K562 (cell line): ENCODE results near the gene CERS1. TPM values are rescaled to one million over a fixed set of nuclear protein-coding genes. Genes with fewer than 3 reads are reported as not detected.

Experiments
- ATAC-seq: fragments of 200-7000 bp; cut with Tn5 transposase; 3 replicates; pipeline ENCODE4 v1.9.1; 2020; ENCODE audit warnings: moderate library complexity
- BruUV-seq: library from RNA; stranded (reverse); fragments of 400-500 nt; replicated peaks from 2 replicates; lab custom pipeline; 2021; lab: Mats Ljungman, UMichigan
- CTCF ChIA-PET: fragments of 300-600 bp; formaldehyde crosslinking; extraction: SDS; loops from one replicate; lab custom pipeline; 2021; ENCODE audit warnings: low intra/inter-chr PET ratio; lab: Yijun Ruan, JAX
- POLR2A ChIA-PET: fragments of 300-600, 350-650 bp; sonication (Branson Sonifier 250); formaldehyde crosslinking; extraction: SDS; loops from one replicate; lab custom pipeline; 2021; ENCODE audit warnings: antibody characterized with exemption, inconsistent platforms; lab: Yijun Ruan, JAX
- DNase-seq, 4 experiments: peaks; one replicate each; pipeline versions ENCODE4 v3.0.0 to v3.0.0-alpha.2; 2011 to 2018; ENCODE audit warnings: low spot score in 3 of 4, mixed read lengths in 3 of 4; ENCODE audit errors: extremely low read depth in 1 of 4
- FAIRE-seq: peaks from 2 replicates; lab custom pipeline; 2011; peaks lifted over from hg19 to GRCh38; lab: Jason Lieb, UNC
- H2AFZ ChIP-seq: 2 replicates; pipeline ENCODE4 v1.6.0; 2011; ENCODE audit warnings: low read depth, low read length, control low read depth, inconsistent platforms
- H3K27ac ChIP-seq: fragments of 200-600 bp; 3 replicates; pipeline ENCODE4 v1.8.0; 2011; ENCODE audit warnings: low read depth, mild to moderate bottlenecking, control low read depth, inconsistent platforms, low read length, moderate library complexity, mixed read lengths; ENCODE audit errors: extremely low read depth
- H3K27me3 ChIP-seq, 2 experiments: fragments of 300-600 bp in 1 of 2; 2 replicates in 1 of 2; 3 replicates in 1 of 2; pipeline versions ENCODE4 v1.6.0 to v1.8.0; 2011; ENCODE audit warnings: inconsistent platforms in 2 of 2, low read length in 2 of 2, mild to moderate bottlenecking in 1 of 2, mixed read lengths in 1 of 2, moderate library complexity in 1 of 2; ENCODE audit not compliant: control insufficient read depth in 2 of 2, insufficient read depth in 2 of 2
- H3K36me3 ChIP-seq: fragments of 300-600 bp; 3 replicates; pipeline ENCODE4 v1.8.0; 2011; ENCODE audit warnings: mild to moderate bottlenecking, low read length, inconsistent platforms; ENCODE audit not compliant: control insufficient read depth, insufficient read depth
- H3K4me1 ChIP-seq, 2 experiments: fragments of 200-600 bp in 1 of 2; replicated peaks in 1 of 2; 2 replicates in 1 of 2; 3 replicates in 1 of 2; pipeline versions ENCODE4 v1.5.1 to v1.8.0; 2011; ENCODE audit warnings: inconsistent platforms in 2 of 2, low read length in 2 of 2, mild to moderate bottlenecking in 1 of 2, mixed read lengths in 1 of 2, moderate library complexity in 1 of 2; ENCODE audit not compliant: control insufficient read depth in 2 of 2, insufficient read depth in 2 of 2
- H3K4me2 ChIP-seq: 2 replicates; pipeline ENCODE4 v1.6.1; 2011; ENCODE audit warnings: low read length, control low read depth, inconsistent platforms, mixed read lengths; ENCODE audit not compliant: insufficient read depth
- H3K4me3 ChIP-seq: fragments of 200-600 bp; sonication (generic), shearing (Covaris generic); 2 replicates; pipeline ENCODE4 v1.5.1; 2016; ENCODE audit warnings: control low read depth, inconsistent platforms
- H3K79me2 ChIP-seq: fragments of 200-600 bp; 3 replicates; pipeline ENCODE4 v1.8.0; 2011; ENCODE audit warnings: low read length, inconsistent platforms; ENCODE audit not compliant: control insufficient read depth, insufficient read depth
- H3K9ac ChIP-seq, 2 experiments: 2 replicates each; pipeline versions ENCODE4 v1.6.0 to v1.6.1; 2011; ENCODE audit warnings: low read depth in 2 of 2, low read length in 2 of 2, control low read depth in 1 of 2, inconsistent platforms in 1 of 2, mild to moderate bottlenecking in 1 of 2, mixed read lengths in 1 of 2; ENCODE audit not compliant: insufficient read depth in 1 of 2
- H3K9me1 ChIP-seq: one replicate; pipeline ENCODE4 v1.6.0; 2011; ENCODE audit warnings: inconsistent platforms, mild to moderate bottlenecking, low read length, moderate library complexity; ENCODE audit not compliant: control insufficient read depth, insufficient read depth
- H3K9me3 ChIP-seq: replicated peaks from 2 replicates; pipeline ENCODE4 v1.5.1; 2011; ENCODE audit warnings: low read depth, low read length, inconsistent platforms; ENCODE audit not compliant: control insufficient read depth, insufficient read depth
- H4K20me1 ChIP-seq: replicated peaks from 2 replicates; pipeline ENCODE4 v1.6.1; 2011; ENCODE audit warnings: low read length, inconsistent platforms, mixed read lengths; ENCODE audit not compliant: control insufficient read depth, insufficient read depth
- BCOR ChIP-seq: fragments of 450-650 bp; IDR thresholded peaks from 2 replicates; pipeline ENCODE4 v1.6.1; 2016
- FOS ChIP-seq: IDR thresholded peaks from 3 replicates; pipeline ENCODE4 v1.6.1; 2011; ENCODE audit not compliant: insufficient read length; ENCODE audit errors: extremely low read depth
- HMG20A ChIP-seq: fragments of 450-650 bp; formaldehyde crosslinking; conservative IDR thresholded peaks from 2 replicates; pipeline ENCODE4 v1.4.0; 2020; ENCODE audit warnings: mild to moderate bottlenecking, mixed read lengths
- HNRNPK ChIP-seq: fragments of 200-400 bp; formaldehyde crosslinking; IDR thresholded peaks from one replicate; pipeline ENCODE4 v1.6.1; 2018; ENCODE audit warnings: mild to moderate bottlenecking, low read depth, low read length; ENCODE audit not compliant: poor library complexity, severe bottlenecking
- KLF16 ChIP-seq: IDR thresholded peaks from 2 replicates; pipeline ENCODE4 v1.6.1; 2016; ENCODE audit warnings: antibody characterized with exemption
- PURB ChIP-seq: sonication (generic); formaldehyde crosslinking; IDR thresholded peaks from 2 replicates; pipeline ENCODE4 v1.9.0; 2021; ENCODE audit warnings: low read depth, mild to moderate bottlenecking, missing genetic modification reagents
- SMARCA4 ChIP-seq: fragments of 450-650 bp; IDR thresholded peaks from 2 replicates; pipeline ENCODE4 v1.6.1; 2016
- TEAD1 ChIP-seq, 2 experiments: fragments of 450-650 bp in 1 of 2; sonication (generic) in 1 of 2; formaldehyde crosslinking; IDR thresholded peaks; 2 replicates each; pipeline versions ENCODE4 v1.4.0 to v1.8.0; 2020 to 2022; ENCODE audit warnings: mild to moderate bottlenecking in 2 of 2, missing genetic modification reagents in 1 of 2
- WGBS: fragments of 100-300 bp; shearing (Covaris generic); methylation state at CpG from one replicate; pipeline ENCODE4 v1.1.6; 2016; ENCODE audit warnings: low coverage, mixed read lengths; ENCODE audit not compliant: insufficient coverage; ENCODE audit errors: missing lambda C conversion rate; 5-methylcytosine and 5-hydroxymethylcytosine counted together
- in situ Hi-C: fragments of 300-500 bp; cut with MboI; formaldehyde crosslinking; loops from 4 replicates; pipeline ENCODE4 v1.15.0; 2018; ENCODE audit warnings: inconsistent platforms, mixed read lengths
- intact Hi-C: fragments of 100-400 bp; cut with micrococcal nuclease; formaldehyde crosslinking; loops from 2 replicates; pipeline ENCODE4 v1.14.2; 2022
- polyA plus RNA-seq, 8 experiments: library from polyadenylated mRNA; depleted of rRNA in 4 of 8; stranded (reverse) in 5 of 8; unstranded in 3 of 8; fragments of >200 nt; fragmentation: Nextera tagmentation in 2 of 8; fragmentation: Illumina TruSeq in 1 of 8; extraction: Ambion mirVana in 2 of 8; extraction: Trizol in 1 of 8; gene quantifications; 2 replicates each; pipeline versions ENCODE4 v1.2.1 to v1.2.3, GENCODE V29; 2011 to 2014; ENCODE audit warnings: inconsistent platforms in 1 of 8, missing spikeins in 1 of 8
- total RNA-seq, 7 experiments: library from RNA; depleted of rRNA in 6 of 7; stranded (reverse); fragments of >200 nt in 6 of 7; fragmentation: Illumina TruSeq in 2 of 7; extraction: Trizol in 2 of 7; gene quantifications; 2 replicates each; pipeline versions ENCODE4 v1.2.1 to v1.2.3, GENCODE V29; 2011 to 2021; ENCODE audit warnings: low replicate concordance in 1 of 7
- TF ChIP-seq, protein P1 (sequence below): fragments of 450-650 bp; IDR thresholded peaks from 2 replicates; pipeline ENCODE4 v1.6.1; 2018; ENCODE audit not compliant: partially characterized antibody

Gene CERS1
- total and polyA plus RNA-seq, 9 of the 15 experiments (the other 6 are each of a cell fraction or from before 2014, with no cell fraction given): 0.33 to 1.5 (median 0.86) TPM; not detected in 2

DNA sequence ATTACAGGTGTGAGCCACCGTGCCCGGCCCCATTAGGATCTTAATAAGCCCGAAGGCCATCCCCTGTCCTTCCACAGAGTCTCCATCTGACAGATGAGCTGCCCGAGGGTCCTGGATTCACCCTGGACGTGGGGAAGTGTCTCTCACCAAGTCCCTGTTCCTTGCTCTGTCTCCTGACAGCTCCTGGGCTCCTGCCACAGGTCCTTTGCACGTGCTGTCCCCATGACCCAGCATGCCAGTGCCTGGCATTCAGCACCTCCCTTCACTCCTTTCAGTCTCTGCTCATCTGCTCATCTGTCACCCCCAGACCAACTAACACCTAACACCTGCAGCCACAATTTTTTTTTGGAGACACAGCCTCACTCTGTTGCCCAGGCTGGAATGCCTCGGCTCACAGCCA, 14.5 kb downstream of the CERS1 start:
- no peak for DNase-seq
- H3K79me2 ChIP-seq: no peaks in the 10 kb centered on the region
- no peak for FAIRE-seq
- H3K36me3 ChIP-seq: no peaks in the 10 kb centered on the region
- no peaks in the 10 kb centered on the region for H3K27me3 ChIP-seq
- POLR2A ChIA-PET: interaction anchor here (0.5 kb wide), 1 partner anchor 18 kb away, joined by 3 read pairs; no protein-coding TSS in a partner anchor
- H3K4me2 ChIP-seq: no peak overlapping the region
- 76% methylated on average over 7 of the region's 7 CpGs for WGBS
- no peaks in the 10 kb centered on the region for H3K9me1 ChIP-seq
- H2AFZ ChIP-seq: no peak overlapping the region
- intact Hi-C loops (no loop called here), in situ Hi-C loops (no loop called here)
- peaks cover 7% of the 10 kb centered on the region for H3K9me3 ChIP-seq
- CTCF ChIA-PET: no interaction called here
- H3K27ac ChIP-seq: no peak overlapping the region
- TF ChIP-seq TEAD1 (CRISPR knock-in tag; IDR thresholded peaks at IDR 0.05) (no peak), KLF16 (no peak), HNRNPK (no peak), BCOR (0 out of 2 replicates have a peak, but pooled peaks have one; percentile 24), SMARCA4 (no peak), PURB (CRISPR knock-in tag) (no peak), HMG20A (CRISPR knock-in tag) (no peak), FOS (no peak)
- TF ChIP-seq, protein P1, sequence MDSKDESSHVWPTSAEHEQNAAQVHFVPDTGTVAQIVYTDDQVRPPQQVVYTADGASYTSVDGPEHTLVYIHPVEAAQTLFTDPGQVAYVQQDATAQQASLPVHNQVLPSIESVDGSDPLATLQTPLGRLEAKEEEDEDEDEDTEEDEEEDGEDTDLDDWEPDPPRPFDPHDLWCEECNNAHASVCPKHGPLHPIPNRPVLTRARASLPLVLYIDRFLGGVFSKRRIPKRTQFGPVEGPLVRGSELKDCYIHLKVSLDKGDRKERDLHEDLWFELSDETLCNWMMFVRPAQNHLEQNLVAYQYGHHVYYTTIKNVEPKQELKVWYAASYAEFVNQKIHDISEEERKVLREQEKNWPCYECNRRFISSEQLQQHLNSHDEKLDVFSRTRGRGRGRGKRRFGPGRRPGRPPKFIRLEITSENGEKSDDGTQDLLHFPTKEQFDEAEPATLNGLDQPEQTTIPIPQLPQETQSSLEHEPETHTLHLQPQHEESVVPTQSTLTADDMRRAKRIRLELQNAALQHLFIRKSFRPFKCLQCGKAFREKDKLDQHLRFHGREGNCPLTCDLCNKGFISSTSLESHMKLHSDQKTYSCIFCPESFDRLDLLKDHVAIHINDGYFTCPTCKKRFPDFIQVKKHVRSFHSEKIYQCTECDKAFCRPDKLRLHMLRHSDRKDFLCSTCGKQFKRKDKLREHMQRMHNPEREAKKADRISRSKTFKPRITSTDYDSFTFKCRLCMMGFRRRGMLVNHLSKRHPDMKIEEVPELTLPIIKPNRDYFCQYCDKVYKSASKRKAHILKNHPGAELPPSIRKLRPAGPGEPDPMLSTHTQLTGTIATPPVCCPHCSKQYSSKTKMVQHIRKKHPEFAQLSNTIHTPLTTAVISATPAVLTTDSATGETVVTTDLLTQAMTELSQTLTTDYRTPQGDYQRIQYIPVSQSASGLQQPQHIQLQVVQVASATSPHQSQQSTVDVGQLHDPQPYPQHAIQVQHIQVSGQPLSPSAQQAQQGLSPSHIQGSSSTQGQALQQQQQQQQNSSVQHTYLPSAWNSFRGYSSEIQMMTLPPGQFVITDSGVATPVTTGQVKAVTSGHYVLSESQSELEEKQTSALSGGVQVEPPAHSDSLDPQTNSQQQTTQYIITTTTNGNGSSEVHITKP: no peak
- H3K9ac ChIP-seq: no peak overlapping the region
- ATAC-seq: no peak
- H3K4me1 ChIP-seq: peaks cover 12 to 42% of the 10 kb centered on the region in 2 experiments; a peak in 4 of 5 replicates
- H4K20me1 ChIP-seq: no peaks in the 10 kb centered on the region
- no TSS peak for BruUV-seq
- H3K4me3 ChIP-seq: no peak overlapping the region
